ENCODE results near the gene ETV1. TPM values are rescaled to one million over a fixed set of nuclear protein-coding genes. Genes with fewer than 3 reads are reported as not detected.

The ETV1 gene
- total RNA-seq, 4 donors from 2014 or later, result 2.0 to 32.9 (median 3.0) TPM; not detected in 1

DNA sequence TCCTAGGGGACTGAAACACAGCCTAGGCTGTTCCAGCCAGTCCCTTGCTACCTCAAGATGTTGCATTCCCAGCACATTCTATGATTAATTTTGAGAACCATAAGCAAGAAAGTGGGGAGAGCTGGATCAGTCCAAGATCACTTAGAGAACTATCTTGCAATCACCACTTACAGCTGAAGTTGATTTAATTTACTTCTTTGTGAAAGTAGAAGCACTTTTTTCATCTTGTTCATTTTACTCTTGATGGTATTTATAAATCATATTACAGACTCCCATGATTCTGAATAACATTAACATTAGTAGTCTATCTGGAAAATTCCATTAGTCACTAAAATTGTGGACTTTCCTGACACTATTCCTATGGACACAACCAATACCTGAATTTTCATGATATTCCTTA is 118.5 kb downstream of the ETV1 start:
- intact Hi-C loops (cut with DNase I; ENCODE audit: low total_unique reads) (no loop called here), in situ Hi-C loops (cut with MboI; ENCODE audit: low pct_ligation_motif_present in 1 of 4, low pct_unique_long_range_greater_than_20kb in 1 of 4, low sequenced_read_pairs in 3 of 4) (no loop called here)
- TF ChIP-seq POLR2A (IDR thresholded peaks at IDR 0.05) (no peak), EP300 (IDR thresholded peaks at IDR 0.05; ENCODE audit: low read depth) (no peak), POLR2AphosphoS5 (IDR thresholded peaks at IDR 0.05) (no peak)
- TF ChIP-seq, protein P1, sequence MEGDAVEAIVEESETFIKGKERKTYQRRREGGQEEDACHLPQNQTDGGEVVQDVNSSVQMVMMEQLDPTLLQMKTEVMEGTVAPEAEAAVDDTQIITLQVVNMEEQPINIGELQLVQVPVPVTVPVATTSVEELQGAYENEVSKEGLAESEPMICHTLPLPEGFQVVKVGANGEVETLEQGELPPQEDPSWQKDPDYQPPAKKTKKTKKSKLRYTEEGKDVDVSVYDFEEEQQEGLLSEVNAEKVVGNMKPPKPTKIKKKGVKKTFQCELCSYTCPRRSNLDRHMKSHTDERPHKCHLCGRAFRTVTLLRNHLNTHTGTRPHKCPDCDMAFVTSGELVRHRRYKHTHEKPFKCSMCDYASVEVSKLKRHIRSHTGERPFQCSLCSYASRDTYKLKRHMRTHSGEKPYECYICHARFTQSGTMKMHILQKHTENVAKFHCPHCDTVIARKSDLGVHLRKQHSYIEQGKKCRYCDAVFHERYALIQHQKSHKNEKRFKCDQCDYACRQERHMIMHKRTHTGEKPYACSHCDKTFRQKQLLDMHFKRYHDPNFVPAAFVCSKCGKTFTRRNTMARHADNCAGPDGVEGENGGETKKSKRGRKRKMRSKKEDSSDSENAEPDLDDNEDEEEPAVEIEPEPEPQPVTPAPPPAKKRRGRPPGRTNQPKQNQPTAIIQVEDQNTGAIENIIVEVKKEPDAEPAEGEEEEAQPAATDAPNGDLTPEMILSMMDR (IDR thresholded peaks at IDR 0.05), result no peak
- no peak overlapping the region for H3K27ac ChIP-seq
- H3K36me3 ChIP-seq, result no peaks in the 10 kb centered on the region
- H3K4me3 ChIP-seq, result no peak overlapping the region
- H3K4me1 ChIP-seq, result no peaks in the 10 kb centered on the region
- no peak for DNase-seq
- H3K9me3 ChIP-seq, result no peaks in the 10 kb centered on the region
- H3K27me3 ChIP-seq, result no peaks in the 10 kb centered on the region

DNA sequence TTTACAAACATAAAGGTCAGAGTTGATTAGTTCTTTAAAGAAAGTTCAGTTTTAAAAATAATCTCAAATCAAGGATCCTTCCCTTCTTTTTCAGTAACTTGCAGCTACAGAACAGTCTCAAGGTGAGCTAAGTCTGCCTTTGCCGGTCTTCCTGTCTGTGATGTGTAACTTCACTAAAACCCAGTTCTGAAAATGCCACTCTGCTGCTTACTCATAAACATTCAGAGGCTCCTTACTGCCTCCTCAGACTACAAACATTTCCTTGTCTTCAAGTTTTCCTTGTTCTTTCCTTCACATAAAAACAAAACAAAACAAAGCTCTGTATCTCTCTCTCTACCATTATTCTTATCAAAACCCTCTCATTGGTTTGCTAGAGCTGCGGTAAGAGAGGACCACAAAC is 128.7 kb downstream of the ETV1 start:
- intact Hi-C loops (cut with DNase I; ENCODE audit: low total_unique reads), result no loop called here
- H3K9me3 ChIP-seq, result no peaks in the 10 kb centered on the region

GRCh38 chr7:13856012-13856411 is 133.5 kb downstream of the ETV1 start:
- 76 to 100% methylated on average over 1 of the region's 1 CpG for WGBS, 2 donors (ENCODE audit: low coverage in 1 of 2)
- DNase-seq, result no peak
- in situ Hi-C loops (cut with MboI; ENCODE audit: low pct_ligation_motif_present in 1 of 4, low pct_unique_long_range_greater_than_20kb in 1 of 4, low sequenced_read_pairs in 3 of 4), result no loop called here

More for the DNA sequence above, 128.7 kb downstream of the ETV1 start:
- no peaks in the 10 kb centered on the region for H3K4me1 ChIP-seq
- no peak for TF ChIP-seq POLR2AphosphoS5 (IDR thresholded peaks at IDR 0.05)
- no peak for TF ChIP-seq POLR2A (IDR thresholded peaks at IDR 0.05)
- TF ChIP-seq, protein P1 (IDR thresholded peaks at IDR 0.05), result no peak
- no peak for TF ChIP-seq EP300 (IDR thresholded peaks at IDR 0.05; ENCODE audit: low read depth)
- in situ Hi-C loops (cut with MboI; ENCODE audit: low pct_ligation_motif_present in 1 of 4, low pct_unique_long_range_greater_than_20kb in 1 of 4, low sequenced_read_pairs in 3 of 4), result no loop called here
- no peak overlapping the region for H3K4me3 ChIP-seq
- no peaks in the 10 kb centered on the region for H3K36me3 ChIP-seq
- no peak for DNase-seq
- H3K27me3 ChIP-seq, result no peaks in the 10 kb centered on the region
- 89 to 94% methylated on average over 2 of the region's 2 CpGs for WGBS, 2 donors (ENCODE audit: low coverage in 1 of 2)
- no peak overlapping the region for H3K27ac ChIP-seq

DNA sequence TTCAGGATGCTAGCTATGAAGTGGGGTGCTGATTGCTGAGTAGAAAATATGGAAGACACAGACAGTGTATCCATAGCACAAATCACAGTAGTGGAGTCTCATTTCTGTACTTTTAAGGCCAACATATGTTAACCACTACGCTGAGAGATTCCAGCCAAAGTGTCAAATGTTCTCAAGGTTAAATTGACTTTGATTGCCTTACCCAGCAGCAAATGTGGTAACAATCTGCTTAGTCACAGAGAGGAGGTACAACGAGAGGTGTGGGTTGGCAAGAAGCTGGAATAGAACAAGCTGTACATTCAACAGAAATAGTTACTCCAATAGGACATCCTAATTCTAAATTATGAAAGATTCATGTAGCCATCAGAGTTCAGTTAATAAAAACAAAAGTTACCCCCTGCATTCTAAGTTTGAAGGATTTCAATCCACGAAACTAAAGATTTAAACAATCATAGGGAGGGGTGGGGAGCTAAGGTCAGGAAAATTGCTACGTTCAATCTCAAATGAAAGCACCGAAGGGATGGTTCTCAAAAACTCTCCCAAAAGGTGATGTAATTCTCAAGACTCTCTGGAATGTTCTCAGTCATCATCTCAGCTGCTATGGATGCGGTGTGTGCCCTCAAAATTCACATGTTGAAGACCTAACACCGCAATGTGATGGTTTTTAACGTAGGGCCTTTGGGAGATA is 137.0 kb downstream of the ETV1 start:
- no peak for DNase-seq
- Histone ChIP-seq H3K27me3 (no peaks in the 10 kb centered on the region), H3K4me3 (no peak overlapping the region), H3K4me1 (peaks cover 0 to 8% (median 0%) of the 10 kb centered on the region in 4 donors), H3K36me3 (no peaks in the 10 kb centered on the region), H3K27ac (no peak overlapping the region), H3K9me3 (no peaks in the 10 kb centered on the region)
- TF ChIP-seq, protein P1 (IDR thresholded peaks at IDR 0.05), result no peak
- no peak for TF ChIP-seq EP300 (IDR thresholded peaks at IDR 0.05; ENCODE audit: low read depth)
- no peak for TF ChIP-seq POLR2A (IDR thresholded peaks at IDR 0.05)
- TF ChIP-seq POLR2AphosphoS5 (IDR thresholded peaks at IDR 0.05), result no peak
- 90 to 92% methylated on average over 5 to 8 of the region's 8 CpGs for WGBS, 2 donors (ENCODE audit: low coverage in 1 of 2)
- in situ Hi-C loops (cut with MboI; ENCODE audit: low pct_ligation_motif_present in 1 of 4, low pct_unique_long_range_greater_than_20kb in 1 of 4, low sequenced_read_pairs in 3 of 4), result no loop called here
- intact Hi-C loops (cut with DNase I; ENCODE audit: low total_unique reads), result no loop called here

More at GRCh38 chr7:13856012-13856411, 133.5 kb downstream of the ETV1 start:
- no peaks in the 10 kb centered on the region for H3K27me3 ChIP-seq
- no peak overlapping the region for H3K27ac ChIP-seq
- H3K9me3 ChIP-seq, result no peaks in the 10 kb centered on the region
- H3K4me3 ChIP-seq, result no peak overlapping the region
- intact Hi-C loops (cut with DNase I; ENCODE audit: low total_unique reads), result no loop called here
- H3K36me3 ChIP-seq, result no peaks in the 10 kb centered on the region
- TF ChIP-seq, protein P1 (IDR thresholded peaks at IDR 0.05), result no peak
- no peak for TF ChIP-seq POLR2AphosphoS5 (IDR thresholded peaks at IDR 0.05)
- no peak for TF ChIP-seq EP300 (IDR thresholded peaks at IDR 0.05; ENCODE audit: low read depth)
- TF ChIP-seq POLR2A (IDR thresholded peaks at IDR 0.05), result no peak
- H3K4me1 ChIP-seq, result no peaks in the 10 kb centered on the region
